DMS79 (cell line): Measurements from ENCODE around the gene CDK9.
"Not testable (repeated sequence)": the region's sequence is repeated elsewhere in the genome, so short reads cannot be mapped to it uniquely, and the experiment has no call there.

Experiments
- DNase-seq: peaks from one replicate; lab custom pipeline; 2025; lab: John Stamatoyannopoulos, UW

Gene CDK9

DNA sequence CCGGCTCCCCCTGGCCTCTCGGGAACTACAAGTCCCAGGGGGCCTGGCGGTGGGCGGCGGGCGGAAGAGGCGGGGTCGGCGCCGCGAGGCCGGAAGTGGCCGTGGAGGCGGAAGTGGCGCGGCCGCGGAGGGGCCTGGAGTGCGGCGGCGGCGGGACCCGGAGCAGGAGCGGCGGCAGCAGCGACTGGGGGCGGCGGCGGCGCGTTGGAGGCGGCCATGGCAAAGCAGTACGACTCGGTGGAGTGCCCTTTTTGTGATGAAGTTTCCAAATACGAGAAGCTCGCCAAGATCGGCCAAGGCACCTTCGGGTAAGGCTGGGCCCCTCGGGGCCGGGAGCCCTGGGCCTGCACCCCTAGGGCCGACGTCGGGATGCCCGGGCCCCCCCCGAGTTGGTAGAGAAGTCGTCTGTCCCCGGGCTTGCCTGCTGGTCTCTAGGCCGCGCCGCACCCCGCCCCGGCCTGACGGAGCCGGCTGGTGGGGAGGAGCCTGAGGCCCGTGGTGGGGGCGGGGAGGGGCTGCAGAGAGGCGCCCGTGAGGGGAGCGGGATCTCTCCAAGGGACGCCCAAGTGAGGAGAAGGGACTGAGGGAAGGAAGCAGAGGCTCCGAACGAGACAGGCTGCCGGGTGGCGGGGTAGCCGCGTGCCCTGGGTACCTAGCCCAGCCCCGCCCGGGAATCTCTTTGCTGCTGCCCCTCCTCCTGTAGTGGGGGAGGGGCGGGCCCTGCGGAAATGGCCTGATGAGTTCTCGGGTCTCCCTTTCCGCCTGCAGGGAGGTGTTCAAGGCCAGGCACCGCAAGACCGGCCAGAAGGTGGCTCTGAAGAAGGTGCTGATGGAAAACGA, at the start of gene CDK9:
TSS of gene CDK9 (plus strand) at position 102 of the 840 bp plus-strand sequence. CDS start at position 217, 115 bp downstream.
- DNase-seq = peak; percentile 68

DNA sequence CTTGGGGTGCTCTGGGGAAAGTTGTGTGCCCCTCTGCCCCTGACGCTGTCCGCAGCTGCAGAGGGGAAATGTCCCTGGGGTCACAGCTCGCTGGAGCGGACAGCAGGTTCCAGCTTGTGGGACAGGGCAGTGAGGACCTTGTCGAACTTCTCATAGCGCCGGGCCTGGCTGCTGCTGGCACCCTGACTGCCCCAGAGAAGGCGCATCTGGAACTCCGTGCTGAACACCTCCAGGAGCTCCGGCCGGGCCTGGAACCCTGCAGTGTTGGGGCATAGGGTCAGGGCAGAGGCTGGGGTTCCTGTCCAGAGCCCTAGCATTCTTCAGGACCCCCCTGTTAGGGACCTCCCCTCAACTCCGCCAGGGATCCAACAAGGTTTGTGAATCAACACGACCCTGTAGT, 47.2 kb upstream of the CDK9 start:
- DNase-seq = no peak

DNA sequence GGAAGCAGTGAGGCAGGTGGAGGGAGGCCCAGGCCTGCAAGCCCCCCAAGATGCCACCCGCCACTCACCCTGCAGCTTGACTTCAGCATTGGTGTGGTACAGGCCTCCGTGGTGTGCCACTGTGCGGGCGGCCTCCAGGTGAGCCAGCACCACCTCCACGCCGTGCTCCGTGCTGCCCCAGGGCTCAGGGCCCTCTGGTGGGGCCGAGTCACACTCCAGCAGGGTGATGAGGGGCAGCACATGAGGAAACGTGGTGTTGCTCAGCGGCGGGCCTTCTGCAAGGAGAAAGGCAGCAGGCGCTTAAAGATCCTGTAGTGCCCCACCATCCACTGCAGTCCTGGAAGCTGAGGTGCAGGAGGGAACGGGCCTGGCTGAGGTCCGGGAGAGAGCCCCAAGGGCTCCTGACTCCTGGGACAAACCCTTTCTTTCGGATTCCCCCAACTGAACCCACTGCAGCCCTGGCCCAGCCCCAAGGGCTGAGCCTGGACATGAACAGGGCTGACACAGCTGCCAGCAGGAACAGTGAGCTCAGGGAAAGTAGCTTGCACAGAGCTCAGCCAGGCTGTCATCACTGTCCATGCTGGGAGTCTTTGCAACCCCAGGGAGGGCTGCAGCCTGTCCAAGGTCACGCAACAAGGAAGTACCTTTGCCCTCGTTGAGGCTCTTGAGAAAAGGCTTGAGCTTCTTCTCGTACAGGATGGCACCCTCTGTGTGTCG, 46.1 kb upstream of the CDK9 start:
- no peak for DNase-seq

DNA sequence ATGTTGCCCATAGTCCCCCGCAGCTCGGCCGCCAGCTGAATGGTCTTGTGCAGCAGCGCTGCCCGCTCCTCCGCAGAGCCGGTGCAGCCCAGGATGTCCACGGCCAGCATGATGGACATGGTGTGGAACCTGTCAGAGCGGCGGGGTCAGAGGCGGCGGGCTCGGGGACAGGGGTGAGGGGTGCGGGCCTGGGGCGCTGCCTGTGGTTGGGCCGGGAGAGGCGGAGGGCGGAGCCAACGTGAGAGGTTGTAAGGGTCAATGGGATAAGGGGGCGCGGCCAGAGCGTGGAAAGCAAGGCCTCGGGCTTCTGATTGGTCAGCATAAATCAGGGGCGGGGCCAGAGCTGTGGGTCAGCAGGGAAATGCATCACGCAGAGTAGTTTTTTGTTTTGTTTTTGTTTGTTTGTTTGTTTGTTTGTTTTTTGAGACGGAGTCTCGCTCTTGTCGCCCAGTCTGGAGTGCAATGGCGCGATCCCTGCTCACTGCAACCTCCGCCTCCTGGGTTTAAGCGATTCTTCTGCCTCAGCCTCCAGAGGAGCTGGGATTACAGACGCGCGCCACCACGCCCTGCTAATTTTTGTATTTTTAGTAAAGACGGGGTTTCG, 43.9 kb upstream of the CDK9 start:
- no peak for DNase-seq

DNA sequence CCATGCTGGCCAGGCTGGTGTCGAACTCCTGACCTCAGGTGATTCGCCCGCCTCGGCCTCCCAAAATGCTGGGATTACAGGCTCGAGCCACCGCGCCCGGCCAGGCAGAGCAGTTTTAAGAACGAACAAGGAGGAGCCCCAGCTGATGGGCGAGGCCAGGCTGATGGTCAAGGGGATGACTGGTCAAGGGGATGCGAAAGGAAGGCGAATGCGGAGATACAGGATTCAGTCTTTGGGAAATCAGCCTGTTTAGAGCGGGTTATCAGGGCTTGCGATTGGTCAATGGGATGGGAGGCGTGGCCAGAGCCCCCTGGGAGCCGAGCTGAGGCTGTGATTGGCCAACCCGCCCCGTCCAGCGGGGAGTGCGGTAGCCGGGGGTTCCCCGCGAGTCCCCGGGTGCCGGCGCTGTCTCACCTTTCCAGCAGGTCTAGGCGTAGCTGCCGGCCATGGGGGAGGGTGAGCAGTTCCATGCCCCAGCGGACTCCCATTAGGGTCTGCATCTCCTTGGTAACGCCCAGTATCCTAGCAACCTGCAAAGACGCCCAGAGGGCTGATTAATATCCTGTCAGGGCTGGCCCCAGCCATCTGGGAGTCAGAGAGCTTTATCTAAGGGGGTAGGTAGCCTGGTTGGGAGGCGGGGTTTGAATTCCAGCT, 43.3 kb upstream of the CDK9 start:
- DNase-seq = no peak

DNA sequence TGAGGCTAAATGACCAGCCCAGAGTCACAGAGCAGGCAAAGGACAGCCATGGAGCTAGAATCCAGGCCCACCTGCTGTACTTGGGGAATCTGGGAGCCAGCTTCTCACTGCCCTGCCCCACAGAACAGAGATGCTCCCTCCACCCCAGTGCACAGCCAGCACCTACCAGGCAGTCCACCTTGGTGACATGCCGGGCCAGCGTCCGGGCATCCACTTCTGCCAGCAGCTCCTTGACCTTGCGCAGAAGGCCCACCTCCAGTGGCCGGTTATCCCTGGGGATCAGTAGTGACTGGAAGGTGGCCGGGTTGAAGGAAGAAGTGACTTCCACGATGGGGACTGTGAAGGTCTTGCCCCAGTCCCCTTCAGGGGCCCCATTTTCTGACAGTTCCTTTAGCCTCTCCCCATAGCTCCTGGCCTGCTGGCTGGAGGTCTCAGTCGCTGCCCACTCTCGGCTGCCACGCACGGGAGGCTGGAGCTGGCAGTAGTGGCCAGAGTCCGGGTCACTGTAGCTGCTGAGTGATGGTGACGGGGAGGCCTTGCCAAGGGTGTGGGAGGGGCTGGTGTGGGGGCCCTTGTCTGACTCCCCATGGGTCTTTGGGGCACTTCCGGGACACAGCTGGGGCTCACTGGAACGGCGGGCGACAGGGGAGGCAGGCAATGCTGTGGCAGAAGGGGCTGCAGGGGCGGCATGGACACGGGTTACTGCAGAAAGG, 41.3 kb upstream of the CDK9 start:
- DNase-seq = no peak

DNA sequence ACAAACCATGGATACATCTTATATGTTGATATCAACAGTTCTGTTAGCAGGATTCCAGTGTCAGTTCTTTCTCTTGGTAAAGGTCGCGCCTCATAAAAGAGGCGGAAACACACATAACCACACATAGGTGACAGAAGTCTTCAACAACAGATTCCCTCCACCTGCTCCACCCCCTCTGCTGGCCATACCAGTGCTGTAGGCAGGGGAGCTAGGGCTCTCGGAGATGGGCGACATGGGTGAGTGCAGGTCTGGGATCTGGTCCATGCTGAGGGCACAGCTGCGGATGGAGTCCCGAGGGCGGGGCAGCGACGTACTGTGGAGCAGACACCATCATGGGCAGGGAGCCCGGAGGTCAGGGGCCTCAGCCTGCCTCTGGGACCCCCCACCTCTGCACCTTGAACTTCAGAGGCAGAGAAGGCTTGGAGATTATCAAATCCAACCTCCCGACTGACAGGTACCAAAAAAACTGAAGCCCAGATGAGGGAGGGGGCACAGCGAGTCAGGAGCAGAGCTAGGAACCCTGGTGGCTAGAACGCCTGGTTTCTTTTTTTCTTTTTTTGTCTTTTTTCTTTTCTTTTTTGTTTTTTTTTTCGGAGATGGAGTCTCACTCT, 38.8 kb upstream of the CDK9 start:
- DNase-seq = no peak

DNA sequence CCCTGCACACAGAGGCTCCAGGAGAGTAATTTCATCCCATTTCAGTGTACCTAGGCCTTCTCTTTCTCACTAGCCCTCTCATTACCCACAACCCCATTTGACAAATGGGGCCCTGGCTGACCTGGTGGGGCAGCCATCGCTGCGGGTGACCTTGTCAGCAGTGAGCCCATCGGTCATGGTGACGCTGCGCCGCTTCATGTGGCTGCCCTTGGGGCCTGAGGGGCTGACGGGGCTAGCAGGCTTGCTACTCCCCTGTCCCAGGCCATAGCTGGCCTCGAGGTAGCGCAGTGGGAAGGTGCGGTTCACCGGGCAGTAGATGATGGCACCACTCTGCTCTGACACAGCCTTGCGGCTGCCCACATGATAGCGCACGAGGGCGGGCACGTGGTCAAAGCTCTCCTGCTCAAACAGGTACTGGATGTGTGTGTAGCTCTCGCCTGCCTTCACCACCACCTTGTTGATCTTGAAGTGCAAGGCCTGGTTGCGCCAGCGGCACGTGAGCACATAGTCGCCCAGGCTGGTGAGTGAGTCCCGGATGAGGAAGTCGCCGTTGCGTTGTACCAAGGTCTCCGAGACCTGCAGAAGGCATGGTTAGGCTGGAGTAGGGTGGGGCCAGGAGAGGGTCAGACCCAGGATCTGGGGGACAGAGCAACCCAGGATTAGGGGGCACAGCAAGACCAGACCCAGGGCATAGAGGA, 36.6 kb upstream of the CDK9 start:
- DNase-seq = no peak

DNA sequence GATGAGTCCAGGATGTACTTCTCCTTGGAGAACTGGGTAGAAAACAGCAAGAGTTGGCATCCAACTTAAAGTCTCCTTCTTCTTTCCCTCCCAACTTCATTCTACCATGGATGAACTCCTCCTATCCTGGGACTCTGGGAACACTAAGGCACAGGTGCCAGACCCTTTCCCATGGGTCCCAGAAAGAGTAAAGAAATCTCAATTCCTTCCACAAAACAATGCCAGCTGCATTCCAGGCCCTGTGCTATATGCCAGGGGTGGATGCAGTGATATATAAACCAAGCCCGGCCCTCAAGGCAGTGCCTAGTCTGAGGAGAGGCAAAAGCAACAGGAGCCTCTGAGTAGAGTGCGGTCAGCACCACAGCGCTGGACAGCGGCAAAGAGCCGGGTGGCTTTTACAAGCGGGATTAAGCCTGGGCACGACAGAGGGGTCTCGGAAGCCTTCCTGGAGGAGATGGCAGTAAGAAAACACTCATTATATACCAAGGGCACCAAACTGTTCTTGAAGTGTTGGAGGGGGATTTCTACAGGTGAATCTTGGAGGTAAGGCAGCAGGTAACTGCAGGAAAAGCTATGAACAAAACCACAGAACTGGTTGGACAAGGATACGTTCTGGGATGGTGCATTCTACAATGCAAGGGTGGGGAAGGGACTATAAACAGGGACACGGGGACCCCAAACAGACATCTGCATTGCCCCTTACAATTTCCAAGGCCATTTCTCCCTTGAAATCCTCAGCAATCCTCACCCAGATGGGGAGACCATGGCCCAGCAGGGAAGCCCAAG, 34.4 kb upstream of the CDK9 start:
- no peak for DNase-seq

DNA sequence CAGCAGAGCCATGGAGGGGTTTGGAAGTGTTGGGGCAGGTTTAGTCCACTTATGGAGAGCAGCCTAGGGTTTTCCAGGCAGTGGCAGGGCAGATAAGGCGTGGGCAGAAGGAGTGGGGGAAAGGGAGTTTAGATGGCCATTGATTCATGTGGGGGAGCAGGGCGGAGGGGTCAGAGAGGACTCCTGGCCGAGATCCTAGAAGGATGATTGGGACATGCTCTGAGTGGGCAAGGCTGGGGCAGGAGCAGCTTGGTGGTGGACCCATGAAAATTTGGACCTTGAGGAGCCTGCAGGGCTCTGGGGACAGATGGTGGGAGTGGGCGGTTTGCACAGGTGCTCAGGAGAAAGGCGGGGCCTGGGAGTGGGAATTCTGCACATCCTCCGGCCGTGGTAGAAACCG, 32.7 kb upstream of the CDK9 start:
- no peak for DNase-seq

DNA sequence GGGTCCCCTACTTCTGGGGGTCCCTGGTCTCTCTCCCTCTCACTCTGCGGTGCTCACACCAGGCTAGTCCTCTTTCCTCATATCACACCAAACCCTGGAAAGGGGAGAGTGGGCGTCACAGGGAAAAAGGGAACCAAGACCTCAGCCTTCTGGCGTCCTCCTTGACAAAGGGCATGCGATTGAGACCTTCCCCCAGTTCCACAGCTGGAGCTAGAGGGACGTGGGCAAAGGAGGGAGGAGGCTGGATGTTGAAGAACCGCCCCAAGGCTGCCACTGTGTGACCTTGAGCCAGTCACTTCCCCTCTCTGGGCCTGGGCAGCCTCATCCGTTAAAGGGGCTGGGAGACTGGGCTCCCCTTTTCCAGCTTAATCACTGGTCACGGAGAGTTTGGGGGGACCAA, 32.2 kb upstream of the CDK9 start:
- DNase-seq = no peak

DNA sequence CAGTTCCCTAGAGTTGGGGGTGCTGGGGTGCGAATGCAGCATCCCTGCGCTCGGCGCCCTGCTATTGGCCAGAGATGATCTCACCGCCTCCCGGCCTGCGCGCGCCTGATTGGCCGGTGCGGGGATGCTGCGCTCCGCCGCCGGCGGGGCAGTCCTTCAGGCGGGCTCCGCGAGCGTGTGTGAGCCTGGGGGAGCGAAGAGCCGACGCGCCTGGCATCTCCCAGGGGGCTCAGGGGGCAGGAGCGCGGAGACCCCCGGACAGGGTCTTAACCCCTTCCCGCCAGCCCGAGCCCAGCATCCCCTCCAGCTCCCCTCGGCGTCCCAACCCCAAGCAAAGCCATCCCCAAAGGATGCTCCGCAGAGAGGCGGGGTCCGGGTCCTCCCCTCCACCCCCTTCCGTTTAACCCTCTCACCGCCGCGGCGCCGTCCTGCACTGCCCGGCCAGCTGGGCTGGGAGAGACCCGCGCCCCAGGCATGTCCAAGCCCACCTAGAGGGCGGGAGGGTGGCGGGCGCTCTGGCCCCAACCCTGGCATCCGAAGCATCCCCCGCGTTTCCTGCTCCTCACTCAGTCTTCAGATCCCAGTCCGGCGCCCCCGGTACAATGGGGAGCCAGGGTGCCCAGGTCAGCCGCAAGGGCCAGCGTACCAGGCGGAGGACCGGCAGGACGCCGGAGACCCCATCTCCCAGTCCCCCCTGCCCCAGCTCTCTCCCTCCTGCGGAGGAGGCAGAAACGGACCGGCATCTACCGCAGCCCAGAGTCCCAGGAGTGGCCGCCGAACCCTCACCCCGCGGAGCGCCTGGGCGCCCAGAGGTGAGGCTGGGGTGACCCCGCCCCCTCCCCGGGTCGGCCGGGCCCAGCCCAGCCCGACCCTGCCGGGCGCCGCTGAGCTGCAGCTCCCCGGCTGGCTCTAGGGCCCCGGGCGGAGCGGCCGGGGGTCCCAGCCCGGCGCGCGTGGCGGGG, 31.5 kb upstream of the CDK9 start:
- DNase-seq = no peak

DNA sequence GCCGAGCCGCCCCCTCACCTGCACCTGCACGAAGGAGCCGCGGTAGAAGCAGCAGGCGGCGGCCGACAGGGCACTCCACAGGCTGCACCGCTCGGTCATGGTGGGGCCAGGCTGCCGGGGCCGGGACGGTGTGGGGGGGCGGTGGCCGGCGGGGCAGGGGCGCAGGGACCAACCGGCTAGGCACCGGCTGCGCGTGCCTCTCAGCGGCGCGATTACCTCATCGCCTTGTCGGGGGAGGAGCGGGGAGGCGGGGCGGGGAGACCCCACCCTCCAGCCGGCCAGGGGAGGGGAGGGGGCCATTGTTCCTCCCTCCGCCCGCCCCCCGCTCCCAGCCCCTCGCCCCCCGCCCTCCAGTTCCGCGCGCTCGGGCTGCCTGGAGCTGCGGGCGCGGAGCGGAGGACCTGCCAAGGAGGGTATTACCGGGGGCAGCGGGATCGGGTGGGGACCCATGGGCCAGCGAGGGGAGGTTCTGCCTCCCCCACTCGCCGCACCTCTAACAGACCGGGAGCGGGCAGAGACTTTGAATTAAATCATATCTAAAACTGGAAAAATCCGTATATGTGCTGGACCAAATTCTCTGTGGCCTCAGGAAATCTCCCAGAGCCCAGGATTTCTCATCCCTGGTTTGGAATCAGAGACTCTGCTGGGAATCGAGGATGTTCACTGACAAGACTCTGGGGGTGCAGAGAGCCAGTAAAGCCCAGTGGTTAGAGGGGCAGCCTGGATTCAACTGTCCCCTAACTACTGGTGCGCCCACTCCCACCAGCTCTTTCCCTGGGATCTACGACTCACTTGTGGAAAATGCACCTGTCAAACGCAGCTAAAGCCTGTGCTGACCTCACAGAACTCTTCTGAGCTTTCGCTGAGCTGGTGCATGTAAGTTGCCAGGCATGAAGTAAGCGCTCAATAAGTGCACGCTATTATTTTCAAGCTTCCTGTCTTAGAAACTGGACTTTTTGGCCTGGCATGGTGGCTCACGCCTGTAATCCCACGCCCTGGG, 30.5 kb upstream of the CDK9 start:
- peak; percentile 10 for DNase-seq

DNA sequence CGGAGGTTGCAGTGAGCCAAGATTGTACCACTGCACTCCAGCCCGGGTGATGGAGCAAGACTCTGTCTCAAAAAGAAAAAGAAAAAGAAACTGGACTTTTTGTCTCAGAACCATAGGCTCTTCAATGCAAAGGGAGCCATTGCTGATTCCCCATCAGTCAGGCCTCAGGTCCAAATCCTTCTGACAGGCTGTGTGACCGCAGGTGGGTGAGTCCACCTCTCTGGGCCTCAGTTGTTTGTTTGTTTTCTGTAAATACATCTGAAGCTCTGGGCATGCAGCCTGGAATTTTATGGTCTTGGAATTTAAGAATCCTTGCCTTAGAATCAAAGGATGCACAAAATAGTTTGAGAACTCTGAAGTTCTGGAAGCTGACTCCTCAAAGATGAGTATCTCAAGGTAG, 29.6 kb upstream of the CDK9 start:
- DNase-seq = no peak

DNA sequence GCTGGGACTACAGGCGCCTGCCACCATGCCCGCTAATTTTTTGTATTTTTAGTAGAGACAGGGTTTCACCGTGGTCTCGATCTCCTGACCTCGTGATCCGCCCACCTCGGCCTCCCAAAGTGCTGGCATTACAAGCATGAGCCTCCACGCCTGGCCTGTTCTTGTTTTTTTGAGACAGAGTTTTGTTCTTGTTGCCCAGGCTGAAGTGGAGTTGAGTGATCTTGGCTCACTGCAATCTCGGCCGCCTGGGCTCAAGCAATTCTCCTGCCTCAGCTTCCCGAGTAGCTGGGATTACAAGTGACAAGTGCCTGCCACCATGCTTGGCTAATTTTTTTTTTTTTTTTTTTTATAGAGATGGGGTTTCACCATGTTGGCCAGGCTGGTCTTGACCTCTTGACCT, 29.1 kb upstream of the CDK9 start:
- not testable (repeated sequence) for DNase-seq

DNA sequence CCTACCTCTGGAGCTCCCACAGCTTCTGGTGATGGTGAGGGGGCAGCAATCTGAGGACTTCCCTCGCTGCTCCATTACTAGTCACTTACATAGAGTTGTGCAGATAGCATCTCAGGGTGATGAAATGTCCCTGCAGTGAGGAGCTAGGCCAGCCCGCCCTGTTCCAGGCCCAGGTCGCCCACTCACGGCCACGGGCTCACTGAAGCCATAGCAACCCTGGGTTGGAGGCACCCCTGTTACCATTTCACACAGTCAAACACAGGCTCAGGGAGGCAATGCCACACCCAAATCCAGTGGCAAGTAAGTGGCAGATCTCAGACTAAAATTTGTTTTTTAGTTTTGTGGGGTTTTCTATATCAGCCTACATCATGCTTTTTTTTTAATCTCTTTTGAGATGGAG, 27.0 kb upstream of the CDK9 start:
- no peak for DNase-seq

DNA sequence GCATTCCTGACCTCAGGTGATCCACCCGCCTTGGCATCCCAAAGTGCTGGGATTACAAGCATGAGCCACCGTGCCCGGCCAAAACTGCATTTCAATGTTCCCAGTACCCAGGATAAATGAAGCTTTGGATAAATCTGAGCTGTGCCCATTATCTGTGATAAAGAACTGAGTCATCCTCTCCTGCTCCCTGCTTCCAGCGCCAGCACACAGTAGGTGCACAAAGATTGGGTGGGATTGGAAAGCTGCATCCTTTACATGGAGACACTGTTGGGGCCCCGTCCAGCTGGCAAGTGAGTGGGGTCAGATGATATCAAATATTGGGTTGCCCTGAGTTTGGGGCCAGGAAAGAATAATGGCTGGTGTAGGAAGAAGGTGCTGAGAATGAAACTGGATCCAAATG, 24.8 kb upstream of the CDK9 start:
- DNase-seq = no peak
